GM18505 (cell line): Measurements from ENCODE around the gene NACC2.
"Not testable (repeated sequence)": the region's sequence is repeated elsewhere in the genome, so short reads cannot be mapped to it uniquely, and the experiment has no call there.

ENCODE experiments used
- ATAC-seq: cut with Tn5 transposase; IDR thresholded peaks from one replicate; pipeline ENCODE4 v1.9.1; 2021; ENCODE audit not compliant: unreplicated experiment
- POLR2A ChIP-seq: IDR thresholded peaks from 4 replicates; pipeline ENCODE4 v1.6.1; 2011; ENCODE audit warnings: borderline replicate concordance; ENCODE audit not compliant: insufficient read depth, insufficient read length; ENCODE audit errors: extremely low read depth

Gene NACC2

GRCh38 chr9:136028760-136029470 lies 66.2 kb downstream of the NACC2 start:
- TF ChIP-seq POLR2A = no peak
- ATAC-seq = no peak

GRCh38 chr9:136026943-136027289 lies 68.2 kb downstream of the NACC2 start:
- not testable (repeated sequence) for ATAC-seq

GRCh38 chr9:136026266-136026942 lies 68.7 kb downstream of the NACC2 start:
- ATAC-seq = no peak
- no peak for TF ChIP-seq POLR2A

GRCh38 chr9:136025481-136025880 lies 69.6 kb downstream of the NACC2 start:
- TF ChIP-seq POLR2A = no peak
- ATAC-seq = no peak

GRCh38 chr9:136024696-136025316 lies 70.3 kb downstream of the NACC2 start:
- ATAC-seq = no peak
- TF ChIP-seq POLR2A = no peak

- no peak for TF ChIP-seq POLR2A
- no peak for ATAC-seq
Observed at GRCh38 chr9:136024286-136024685, 70.8 kb downstream of the NACC2 start.

GRCh38 chr9:136023410-136024225 lies 71.5 kb downstream of the NACC2 start:
- ATAC-seq = no peak
- TF ChIP-seq POLR2A = no peak

- no peak for ATAC-seq
- TF ChIP-seq POLR2A = no peak
Observed at GRCh38 chr9:136022731-136023409, 72.2 kb downstream of the NACC2 start.

GRCh38 chr9:136021872-136022681 lies 73.0 kb downstream of the NACC2 start:
- ATAC-seq = no peak
- no peak for TF ChIP-seq POLR2A

- ATAC-seq = no peak
Observed at GRCh38 chr9:136021171-136021871, 73.8 kb downstream of the NACC2 start.

GRCh38 chr9:136020671-136021070 lies 74.4 kb downstream of the NACC2 start:
- TF ChIP-seq POLR2A = no peak
- ATAC-seq = no peak

More at GRCh38 chr9:136021171-136021871, 73.8 kb downstream of the NACC2 start:
- TF ChIP-seq POLR2A = no peak

- no peak for TF ChIP-seq POLR2A
- ATAC-seq = no peak
Observed at GRCh38 chr9:136020206-136020605, 74.9 kb downstream of the NACC2 start.
